ENCODE results near the gene FBXW5.

The FBXW5 gene

GRCh38 chr9:136978073-136978864 is 33.7 kb upstream of the FBXW5 start:
- peak; percentile 62 to 63 for DNase-seq (ENCODE audit: low read depth in 2 of 2)

- no peak for DNase-seq (ENCODE audit: low read depth in 2 of 2)
These were observed 33.1 kb upstream of the FBXW5 start for GRCh38 chr9:136977649-136978072.

- no peak for DNase-seq (ENCODE audit: low read depth in 2 of 2)
These were observed 32.7 kb upstream of the FBXW5 start, which contains the start of gene PTGDS for GRCh38 chr9:136977223-136977622. Gene PTGDS (plus strand): TSS chr9:136977504. CDS start chr9:136977579, 75 bp downstream.

- peak in 1 of 2 donors; percentile 20 for DNase-seq (ENCODE audit: low read depth in 2 of 2)
These were observed 31.1 kb upstream of the FBXW5 start for GRCh38 chr9:136975644-136976043.

- no peak for DNase-seq (ENCODE audit: low read depth in 2 of 2)
These were observed 30.4 kb upstream of the FBXW5 start for GRCh38 chr9:136974817-136975535.

- DNase-seq (ENCODE audit: low read depth in 2 of 2): no peak
These were observed 29.4 kb upstream of the FBXW5 start for GRCh38 chr9:136973618-136974617.

- no peak for DNase-seq (ENCODE audit: low read depth in 2 of 2)
These were observed 28.2 kb upstream of the FBXW5 start for GRCh38 chr9:136972743-136973142.

GRCh38 chr9:136972335-136972734 is 27.8 kb upstream of the FBXW5 start:
- no peak for DNase-seq (ENCODE audit: low read depth in 2 of 2)

- no peak for DNase-seq (ENCODE audit: low read depth in 2 of 2)
These were observed 27.2 kb upstream of the FBXW5 start for GRCh38 chr9:136971746-136972145.

GRCh38 chr9:136970361-136970760 is 25.8 kb upstream of the FBXW5 start:
- DNase-seq (ENCODE audit: low read depth in 2 of 2): no peak

GRCh38 chr9:136969774-136970173 is 25.2 kb upstream of the FBXW5 start:
- DNase-seq (ENCODE audit: low read depth in 2 of 2): no peak

- DNase-seq (ENCODE audit: low read depth in 2 of 2): no peak
These were observed 24.6 kb upstream of the FBXW5 start for GRCh38 chr9:136969150-136969549.

- no peak for DNase-seq (ENCODE audit: low read depth in 2 of 2)
These were observed 24.0 kb upstream of the FBXW5 start for GRCh38 chr9:136968333-136969127.

GRCh38 chr9:136965771-136966484 is 21.4 kb upstream of the FBXW5 start:
- no peak for DNase-seq (ENCODE audit: low read depth in 2 of 2)

- no peak for DNase-seq (ENCODE audit: low read depth in 2 of 2)
These were observed 20.4 kb upstream of the FBXW5 start for GRCh38 chr9:136964833-136965422.

GRCh38 chr9:136964171-136964689 is 19.7 kb upstream of the FBXW5 start:
- DNase-seq (ENCODE audit: low read depth in 2 of 2): no peak

- DNase-seq (ENCODE audit: low read depth in 2 of 2): no peak
These were observed 19.2 kb upstream of the FBXW5 start for GRCh38 chr9:136963751-136964150.

- no peak for DNase-seq (ENCODE audit: low read depth in 2 of 2)
These were observed 18.8 kb upstream of the FBXW5 start for GRCh38 chr9:136963341-136963740.

- no peak for DNase-seq (ENCODE audit: low read depth in 2 of 2)
These were observed 18.2 kb upstream of the FBXW5 start for GRCh38 chr9:136962701-136963248.

All from stimulated activated CD4-positive, alpha-beta T cell treated with anti-CD3 and anti-CD28 coated beads, Interleukin-15, amount 100 ng/mL, for 48 hours (primary cell).